Measurements from ENCODE around the gene BCLAF1. TPM values are rescaled to one million over a fixed set of nuclear protein-coding genes. Genes with fewer than 3 reads are reported as not detected.

The BCLAF1 gene
- total RNA-seq, 1 donor from 2014 or later, result 241 TPM

DNA sequence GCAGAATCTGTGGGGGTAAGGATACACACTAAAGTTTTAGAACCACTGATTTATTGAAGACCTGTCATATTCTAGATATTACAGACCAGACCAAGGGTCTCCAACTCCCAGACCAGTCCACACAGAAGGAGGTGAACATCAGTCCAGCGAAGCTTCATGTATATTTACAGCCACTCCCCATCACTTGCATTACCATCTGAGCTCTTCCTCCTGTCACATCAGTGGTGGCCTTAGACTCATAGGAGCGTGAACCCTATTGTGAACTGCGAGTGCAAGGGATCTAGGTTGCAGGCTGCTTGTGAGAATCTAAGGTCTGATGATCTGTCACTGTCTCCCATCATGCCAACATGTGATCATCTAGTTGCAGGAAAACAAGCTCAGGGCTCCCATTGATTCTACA, 5.0 kb upstream of the BCLAF1 start:
- TF ChIP-seq, protein P1, sequence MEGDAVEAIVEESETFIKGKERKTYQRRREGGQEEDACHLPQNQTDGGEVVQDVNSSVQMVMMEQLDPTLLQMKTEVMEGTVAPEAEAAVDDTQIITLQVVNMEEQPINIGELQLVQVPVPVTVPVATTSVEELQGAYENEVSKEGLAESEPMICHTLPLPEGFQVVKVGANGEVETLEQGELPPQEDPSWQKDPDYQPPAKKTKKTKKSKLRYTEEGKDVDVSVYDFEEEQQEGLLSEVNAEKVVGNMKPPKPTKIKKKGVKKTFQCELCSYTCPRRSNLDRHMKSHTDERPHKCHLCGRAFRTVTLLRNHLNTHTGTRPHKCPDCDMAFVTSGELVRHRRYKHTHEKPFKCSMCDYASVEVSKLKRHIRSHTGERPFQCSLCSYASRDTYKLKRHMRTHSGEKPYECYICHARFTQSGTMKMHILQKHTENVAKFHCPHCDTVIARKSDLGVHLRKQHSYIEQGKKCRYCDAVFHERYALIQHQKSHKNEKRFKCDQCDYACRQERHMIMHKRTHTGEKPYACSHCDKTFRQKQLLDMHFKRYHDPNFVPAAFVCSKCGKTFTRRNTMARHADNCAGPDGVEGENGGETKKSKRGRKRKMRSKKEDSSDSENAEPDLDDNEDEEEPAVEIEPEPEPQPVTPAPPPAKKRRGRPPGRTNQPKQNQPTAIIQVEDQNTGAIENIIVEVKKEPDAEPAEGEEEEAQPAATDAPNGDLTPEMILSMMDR (IDR thresholded peaks at IDR 0.05; ENCODE audit: unreplicated experiment), result no peak
- DNase-seq (ENCODE audit: low spot score in 2 of 2, unreplicated experiment in 2 of 2), result no peak
- no peak overlapping the region for H3K4me3 Mint-ChIP-seq
- no peak overlapping the region for H3K27ac Mint-ChIP-seq
- no peaks in the 10 kb centered on the region for H3K27me3 Mint-ChIP-seq (ENCODE audit: low read depth)
- H3K9me3 Mint-ChIP-seq, result no peaks in the 10 kb centered on the region
- H3K36me3 Mint-ChIP-seq, result no peaks in the 10 kb centered on the region
- peaks cover 15% of the 10 kb centered on the region for H3K4me1 Mint-ChIP-seq

DNA sequence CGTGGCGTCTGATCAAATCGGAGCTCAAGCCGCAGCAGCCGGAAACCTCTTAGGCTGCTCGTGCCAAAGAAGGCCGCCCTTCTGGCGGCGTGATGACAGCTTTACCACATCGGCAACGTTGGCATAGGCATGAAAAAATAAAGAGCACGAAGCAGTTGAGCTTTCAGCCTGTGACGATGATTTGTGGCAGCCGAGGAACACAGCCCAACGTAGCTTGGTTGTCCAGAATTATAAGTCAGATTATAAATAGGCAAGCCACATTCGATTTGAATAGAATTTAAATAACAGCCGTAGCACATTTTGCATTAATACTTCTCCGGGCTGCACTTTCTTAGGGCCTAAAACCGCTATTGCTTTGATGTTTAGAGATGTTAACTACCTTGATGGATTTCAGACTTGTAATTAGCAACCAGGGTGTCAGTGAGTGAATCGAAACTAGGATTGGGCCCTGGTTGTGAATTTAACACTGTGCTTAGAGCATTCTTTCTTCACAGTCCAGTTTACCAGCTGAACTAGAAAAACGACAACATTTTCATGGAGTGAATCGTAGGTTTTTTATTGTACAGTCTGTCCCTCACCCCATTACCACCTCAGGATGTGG, 864 bp upstream of the BCLAF1 start:
- H3K4me3 Mint-ChIP-seq, result peak overlapping the region; percentile 99
- TF ChIP-seq, protein P1 (IDR thresholded peaks at IDR 0.05; ENCODE audit: unreplicated experiment), result no peak
- no peak for DNase-seq (ENCODE audit: low spot score in 2 of 2, unreplicated experiment in 2 of 2)
- no peaks in the 10 kb centered on the region for H3K27me3 Mint-ChIP-seq (ENCODE audit: low read depth)
- peaks cover 30% of the 10 kb centered on the region for H3K4me1 Mint-ChIP-seq
- H3K27ac Mint-ChIP-seq, result peak overlapping the region; percentile 100
- H3K9me3 Mint-ChIP-seq, result no peaks in the 10 kb centered on the region
- no peaks in the 10 kb centered on the region for H3K36me3 Mint-ChIP-seq

DNA sequence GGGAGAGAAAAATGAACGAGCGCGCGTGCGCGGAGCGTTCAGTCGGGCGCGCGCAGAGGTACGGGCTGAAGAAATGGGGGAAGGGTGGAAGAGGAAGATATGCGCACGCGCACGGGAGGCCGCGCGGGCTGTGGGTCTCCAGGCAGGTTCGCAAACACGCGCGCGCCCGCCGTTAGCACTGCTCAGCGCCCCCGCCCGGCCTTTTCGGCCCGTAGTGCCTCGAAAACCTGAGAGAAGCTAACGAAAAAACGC, 393 bp downstream of the BCLAF1 start:
- TF ChIP-seq, protein P1 (IDR thresholded peaks at IDR 0.05; ENCODE audit: unreplicated experiment), result no peak
- peak; percentile 91 to 96 for DNase-seq (ENCODE audit: low spot score in 2 of 2, unreplicated experiment in 2 of 2)
- H3K27me3 Mint-ChIP-seq (ENCODE audit: low read depth), result no peaks in the 10 kb centered on the region
- H3K36me3 Mint-ChIP-seq, result no peaks in the 10 kb centered on the region
- H3K9me3 Mint-ChIP-seq, result no peaks in the 10 kb centered on the region
- H3K4me3 Mint-ChIP-seq, result peak overlapping the region; percentile 99
- peak overlapping the region; percentile 100 for H3K27ac Mint-ChIP-seq
- peaks cover 43% of the 10 kb centered on the region for H3K4me1 Mint-ChIP-seq

DNA sequence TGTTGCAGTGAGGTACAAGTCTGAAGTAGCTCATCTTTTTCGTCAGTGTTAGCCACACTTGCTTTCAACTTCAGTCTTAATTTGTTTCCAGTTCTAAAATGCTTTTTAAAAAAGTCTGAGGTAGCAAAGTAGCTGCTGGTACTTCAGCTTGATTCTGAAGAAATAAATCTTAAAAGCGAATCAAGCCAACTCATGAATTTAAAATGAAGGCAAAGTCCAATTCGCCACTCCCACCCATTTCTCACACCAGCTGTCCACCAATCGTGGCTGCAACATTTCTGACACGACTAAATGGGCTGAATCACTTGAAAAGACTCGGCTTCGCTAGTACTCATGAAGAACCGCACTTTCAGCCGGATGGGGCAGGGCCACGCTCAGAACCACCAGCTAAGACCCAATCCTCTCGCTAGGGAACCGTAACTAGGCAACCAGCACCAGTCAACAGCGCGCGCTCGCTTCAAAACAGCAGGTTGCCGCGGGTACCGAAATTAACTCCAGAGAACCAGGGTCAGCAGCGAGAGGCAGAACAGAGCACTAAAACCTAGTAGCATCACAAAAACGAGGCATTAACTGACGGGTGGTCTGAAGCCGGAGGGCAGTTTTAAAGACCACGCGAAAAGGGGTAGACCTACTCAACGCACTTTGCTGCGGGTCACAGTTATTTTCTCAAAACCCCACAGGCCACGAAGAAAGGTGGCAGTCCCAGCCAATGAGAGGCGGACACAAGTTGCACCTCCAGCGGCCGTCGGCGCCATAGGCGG, 900 bp downstream of the BCLAF1 start:
- H3K4me3 Mint-ChIP-seq, result peak overlapping the region; percentile 99
- peaks cover 45% of the 10 kb centered on the region for H3K4me1 Mint-ChIP-seq
- H3K9me3 Mint-ChIP-seq, result no peaks in the 10 kb centered on the region
- H3K36me3 Mint-ChIP-seq, result no peaks in the 10 kb centered on the region
- TF ChIP-seq, protein P1 (IDR thresholded peaks at IDR 0.05; ENCODE audit: unreplicated experiment), result no peak
- peak overlapping the region; percentile 100 for H3K27ac Mint-ChIP-seq
- peak in 1 of 2 experiments; percentile 30 for DNase-seq (ENCODE audit: low spot score in 2 of 2, unreplicated experiment in 2 of 2)
- H3K27me3 Mint-ChIP-seq (ENCODE audit: low read depth), result no peaks in the 10 kb centered on the region

DNA sequence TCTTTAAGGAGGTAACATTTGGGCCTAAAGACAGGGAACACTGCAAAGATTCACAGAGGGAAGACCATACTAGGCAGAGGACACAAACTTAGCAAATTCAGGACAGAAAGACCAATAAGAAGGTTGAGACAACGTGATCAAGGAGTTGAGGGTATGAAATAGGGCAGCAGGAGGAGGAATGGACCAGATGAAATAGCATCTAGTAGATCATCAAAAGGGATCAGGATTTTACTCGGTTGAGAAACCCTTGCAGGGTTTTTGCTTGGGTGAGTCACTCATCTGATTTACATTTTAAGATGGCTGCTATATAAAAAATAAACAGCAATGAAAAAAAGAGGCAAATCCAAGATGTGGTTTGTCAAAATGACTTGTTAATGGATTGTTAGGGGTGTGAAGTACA, 4.7 kb downstream of the BCLAF1 start:
- no peak for DNase-seq (ENCODE audit: low spot score in 2 of 2, unreplicated experiment in 2 of 2)
- TF ChIP-seq, protein P1 (IDR thresholded peaks at IDR 0.05; ENCODE audit: unreplicated experiment), result no peak
- Mint-ChIP-seq H3K4me3 (peak overlapping the region; percentile 1), H3K4me1 (peaks cover 63% of the 10 kb centered on the region), H3K27ac (peak overlapping the region; percentile 4), H3K9me3 (no peaks in the 10 kb centered on the region), H3K36me3 (peaks cover 4% of the 10 kb centered on the region), H3K27me3 (ENCODE audit: low read depth) (no peaks in the 10 kb centered on the region)

All from mesothelial cell of epicardium (in vitro differentiated cells).